ENCODE results near the gene PRPF6.

PRPF6 gene

DNA sequence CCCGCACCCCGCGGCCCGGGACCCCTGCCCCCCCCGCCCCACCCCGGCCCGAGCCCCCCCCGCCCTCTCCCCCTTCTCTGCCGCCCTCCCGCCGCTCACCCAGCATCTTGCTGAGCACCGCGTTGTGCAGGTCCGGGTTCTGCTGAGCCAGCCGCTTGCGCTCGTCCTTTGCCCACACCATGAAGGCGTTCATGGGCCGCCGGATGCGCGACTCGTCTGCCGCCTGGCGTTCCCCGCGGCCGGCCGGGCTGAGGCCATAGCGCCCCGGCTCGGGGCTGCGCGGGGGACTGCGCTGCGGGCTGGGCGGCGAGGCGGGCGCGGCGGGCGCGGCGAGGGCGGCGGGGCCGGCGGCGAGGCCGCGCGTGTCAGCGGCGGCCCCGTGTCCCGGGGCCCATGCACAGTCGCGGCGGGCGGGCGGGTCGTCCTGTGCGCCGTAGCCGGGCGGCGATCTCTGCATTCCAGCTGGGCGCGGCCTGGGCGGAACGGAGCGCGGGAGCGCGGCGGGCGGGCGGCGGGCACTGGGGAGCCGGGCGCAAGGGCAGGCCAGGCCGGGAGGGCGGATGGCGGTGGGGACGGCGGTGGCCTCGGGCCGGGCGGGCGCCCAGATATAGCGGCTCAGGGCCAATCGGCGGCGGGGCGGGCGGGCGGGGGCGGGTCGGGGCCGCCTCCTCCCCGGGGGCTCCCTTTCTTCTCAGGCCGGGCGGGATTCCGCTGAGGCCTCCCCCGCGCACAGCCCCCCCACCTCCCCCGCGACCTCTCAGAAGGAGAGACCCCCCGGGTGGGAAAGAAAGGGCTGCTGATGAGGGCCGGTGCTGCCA, 68.3 kb downstream of the PRPF6 start, which contains the start of gene SOX18:
Gene SOX18, minus strand, starts transcription at position 580 of the 818 bp plus-strand sequence. Its CDS starts 123 bp downstream, at position 457.
- DNase-seq (ENCODE audit: low spot score) = no peak

DNA sequence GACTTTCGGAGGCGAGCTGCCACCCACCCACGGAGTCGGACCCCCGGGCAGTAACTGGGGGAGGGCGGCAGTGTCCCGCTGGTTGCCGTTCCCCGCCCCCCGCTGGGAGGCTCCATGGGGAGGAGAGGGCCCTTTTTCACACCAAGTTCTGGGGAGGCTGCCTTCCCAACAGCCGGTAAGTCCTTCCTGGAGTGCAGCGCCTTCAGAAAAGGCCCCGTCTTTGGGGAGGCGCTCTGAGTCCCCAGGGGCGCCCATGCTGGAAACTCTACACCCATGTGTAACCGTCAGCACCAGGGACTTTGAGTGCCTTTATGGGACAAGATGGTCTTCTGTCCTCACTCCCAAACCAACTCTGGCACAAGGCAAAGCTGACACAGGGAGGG, 68.9 kb downstream of the PRPF6 start:
- no peak for DNase-seq (ENCODE audit: low spot score)

DNA sequence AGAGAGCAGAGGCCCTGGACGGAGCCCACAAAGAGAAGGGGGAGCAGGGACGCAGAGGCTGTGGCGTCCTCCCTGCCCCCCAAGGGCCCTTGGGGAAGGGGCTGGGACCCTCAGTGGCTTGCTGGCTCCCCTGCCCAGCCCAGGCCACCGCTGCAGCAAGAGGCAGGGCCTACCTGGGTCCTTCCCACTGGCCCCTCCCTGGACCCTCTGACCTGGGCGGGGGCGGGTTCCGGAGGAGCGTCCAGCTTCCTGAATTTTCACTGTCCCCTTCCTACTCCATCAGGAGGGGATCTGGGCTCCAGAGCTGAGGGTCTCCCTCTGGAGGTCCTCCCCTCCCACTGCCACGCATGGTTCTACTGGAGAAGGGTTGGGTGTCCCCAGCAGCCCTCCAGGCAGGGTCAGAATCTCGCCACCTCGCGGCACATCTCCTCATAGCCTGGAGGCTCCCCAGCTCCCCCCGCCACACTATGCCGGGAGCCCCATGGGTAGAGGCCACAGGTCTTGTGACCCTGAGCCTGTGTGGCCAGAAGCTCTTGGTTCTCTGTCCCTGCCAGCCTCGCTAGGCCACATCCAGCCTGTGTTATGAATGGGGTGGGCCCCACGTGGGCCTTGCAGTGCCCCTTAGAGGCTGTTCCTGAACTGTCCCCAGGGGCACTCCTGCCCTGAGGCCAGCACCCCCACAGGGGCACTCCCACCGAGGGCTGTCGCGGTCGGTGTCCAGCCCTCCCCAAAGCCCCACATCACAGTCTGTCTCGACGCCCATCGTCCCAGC, 69.5 kb downstream of the PRPF6 start:
- DNase-seq (ENCODE audit: low spot score) = no peak

DNA sequence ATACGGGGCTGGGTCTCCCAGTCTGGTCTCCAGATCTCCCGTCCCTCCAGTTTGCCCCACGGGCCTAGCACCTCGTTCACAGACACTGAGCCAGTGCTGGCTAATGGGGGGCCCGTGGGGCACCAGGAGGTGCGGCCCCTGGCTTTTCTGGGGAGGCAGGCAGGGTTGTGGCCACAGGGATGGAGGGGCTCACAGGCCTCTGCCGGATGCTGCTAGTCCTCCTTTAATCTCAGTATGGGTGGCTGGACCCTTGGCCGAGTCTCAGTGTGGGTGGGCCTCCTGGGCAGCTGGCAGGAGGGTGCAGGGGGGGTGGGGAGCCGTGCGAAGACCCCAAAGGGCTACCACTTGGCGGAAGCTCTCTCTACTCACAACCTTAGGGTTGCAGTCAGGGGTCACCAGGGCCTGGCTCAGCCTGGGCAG, 70.1 kb downstream of the PRPF6 start:
- no peak for DNase-seq (ENCODE audit: low spot score)

DNA sequence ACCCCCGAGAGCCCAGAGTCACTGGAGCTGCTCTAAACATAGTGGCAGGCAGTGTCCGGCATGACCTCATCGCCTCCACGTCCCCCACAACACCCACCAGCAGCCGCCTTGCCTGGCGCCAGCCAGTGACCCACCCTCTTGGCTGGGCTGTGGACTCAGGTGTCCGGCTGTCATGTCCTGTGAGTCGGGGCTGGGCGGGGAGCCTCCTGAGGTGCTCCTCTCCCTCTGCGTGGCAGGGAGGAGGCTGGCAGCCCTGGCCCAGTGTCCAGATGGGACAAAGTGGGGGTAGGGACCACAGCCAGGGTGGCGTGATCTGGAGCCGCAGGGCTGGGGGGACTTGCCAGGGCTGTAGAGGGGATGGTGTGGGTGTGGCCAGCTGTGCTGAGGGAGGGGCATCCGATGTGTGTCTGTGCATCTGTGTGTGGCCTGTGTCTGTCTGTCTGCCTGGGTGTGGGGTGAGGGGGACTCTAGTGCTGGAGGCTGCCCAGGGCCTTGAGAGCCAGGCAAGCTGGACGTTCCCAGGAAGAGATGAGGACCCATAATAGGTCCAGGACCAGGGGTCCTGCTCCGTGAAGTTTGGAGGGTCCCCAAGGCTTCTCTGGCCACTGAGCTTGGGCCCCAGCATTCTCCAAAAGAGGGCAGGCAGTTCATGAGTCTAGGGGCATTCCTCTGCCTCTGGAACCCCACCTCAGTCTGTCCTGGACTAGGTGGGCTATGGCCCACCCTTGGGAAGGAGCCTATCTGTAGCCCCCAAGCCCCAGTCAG, 70.8 kb downstream of the PRPF6 start:
- DNase-seq (ENCODE audit: low spot score) = no peak

DNA sequence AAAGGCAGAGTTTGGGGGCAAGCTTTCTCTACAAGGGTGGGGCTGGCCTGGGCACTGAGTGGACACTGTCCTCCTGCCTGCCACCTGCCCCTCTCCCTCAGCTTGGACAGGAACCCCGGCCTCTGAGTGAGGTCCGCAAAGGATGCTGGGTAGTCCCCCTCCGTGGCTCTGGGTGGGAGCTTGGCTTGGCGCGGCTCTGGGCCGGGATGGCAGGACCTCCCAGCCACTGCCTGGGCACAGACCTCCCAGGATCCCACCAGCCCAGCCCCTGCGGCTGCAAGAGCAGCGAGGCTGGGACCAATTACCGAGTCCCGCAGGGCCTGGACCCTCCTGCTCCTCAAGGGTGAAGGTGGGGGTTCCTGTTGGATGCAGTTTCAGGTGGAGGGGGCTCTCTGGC, 71.4 kb downstream of the PRPF6 start:
- DNase-seq (ENCODE audit: low spot score) = no peak

DNA sequence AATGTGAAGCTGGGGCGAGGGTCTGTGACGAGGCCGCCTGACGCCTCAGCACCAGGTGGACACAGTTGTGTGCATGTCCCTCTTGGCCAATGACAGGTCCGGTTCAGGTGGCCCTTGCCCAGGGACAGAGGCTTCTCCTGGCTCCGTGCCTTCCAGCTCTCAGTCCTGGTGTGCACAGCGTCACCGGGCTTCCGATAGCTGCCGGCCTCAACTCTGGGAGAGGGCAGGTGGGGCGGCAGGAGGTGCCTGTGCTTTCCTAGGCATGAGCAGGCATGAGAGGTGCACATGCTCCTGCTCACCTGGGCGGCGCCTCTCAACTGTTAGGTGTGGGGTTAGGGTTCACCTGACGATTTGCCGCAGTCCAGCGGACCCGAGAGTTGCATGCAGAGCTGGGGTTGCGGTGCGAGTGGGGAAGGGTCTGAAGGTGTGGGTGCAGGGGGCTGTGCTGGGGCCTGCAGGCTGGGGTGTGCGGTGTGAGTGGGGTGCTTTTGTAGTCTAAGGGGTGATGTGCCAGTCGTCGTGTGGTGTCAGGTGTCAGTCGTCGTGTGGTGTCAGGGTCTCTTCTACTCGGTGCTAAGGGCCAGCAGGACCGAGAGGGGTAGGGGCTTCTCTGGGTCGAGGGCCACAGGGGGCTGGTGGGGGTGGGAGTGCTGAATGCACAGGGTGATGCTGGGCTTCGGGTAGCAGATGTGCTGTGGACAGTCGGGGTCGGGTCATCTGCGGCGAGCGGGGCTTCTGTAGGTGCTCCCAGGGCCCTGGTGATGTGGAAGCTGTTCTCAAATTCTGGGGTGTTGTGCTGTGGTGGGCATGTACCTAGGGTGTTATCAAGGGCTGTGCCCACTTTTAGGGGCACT, 72.3 kb downstream of the PRPF6 start:
- DNase-seq (ENCODE audit: low spot score) = no peak

DNA sequence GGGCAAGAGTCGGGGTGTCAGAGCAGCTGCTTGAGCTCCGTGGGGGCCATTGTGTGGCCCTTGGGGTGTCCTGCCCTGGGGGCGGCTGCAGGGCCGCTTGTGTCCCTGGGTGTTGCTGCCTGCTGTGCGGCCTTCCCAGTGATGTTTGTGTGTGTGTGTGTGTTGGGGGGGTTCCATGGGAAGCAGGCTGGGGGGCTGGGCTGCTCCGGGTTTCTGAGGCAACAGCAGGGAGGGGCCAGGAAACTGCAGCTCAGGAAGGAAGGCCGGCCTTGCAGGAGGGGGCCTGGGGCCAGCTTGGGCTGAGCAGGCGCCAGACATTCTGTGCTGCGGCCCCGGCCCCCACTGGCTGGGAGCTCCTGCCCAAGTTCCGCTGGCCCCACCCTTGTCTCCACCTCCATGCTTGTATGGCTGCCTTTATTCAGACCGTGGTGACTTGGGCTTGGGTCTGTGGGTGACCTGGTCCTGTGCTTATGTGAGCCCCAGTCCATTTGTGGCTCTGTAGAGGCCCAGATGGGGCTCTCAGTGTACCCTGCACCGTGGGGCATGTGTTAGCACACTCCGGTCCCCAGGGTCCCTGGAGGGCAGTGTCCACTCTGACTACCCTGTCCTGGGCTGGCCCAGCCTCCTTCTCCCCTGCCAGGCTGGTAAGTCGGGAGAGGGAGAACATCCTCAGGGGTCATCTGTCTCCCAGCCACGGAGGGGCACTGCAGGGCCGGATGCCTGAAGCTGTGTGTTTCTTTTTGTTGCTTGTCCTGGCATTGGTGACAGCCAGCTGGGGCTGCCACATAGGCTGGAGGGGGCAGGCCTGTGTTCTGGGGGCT, 73.1 kb downstream of the PRPF6 start:
- no peak for DNase-seq (ENCODE audit: low spot score)

DNA sequence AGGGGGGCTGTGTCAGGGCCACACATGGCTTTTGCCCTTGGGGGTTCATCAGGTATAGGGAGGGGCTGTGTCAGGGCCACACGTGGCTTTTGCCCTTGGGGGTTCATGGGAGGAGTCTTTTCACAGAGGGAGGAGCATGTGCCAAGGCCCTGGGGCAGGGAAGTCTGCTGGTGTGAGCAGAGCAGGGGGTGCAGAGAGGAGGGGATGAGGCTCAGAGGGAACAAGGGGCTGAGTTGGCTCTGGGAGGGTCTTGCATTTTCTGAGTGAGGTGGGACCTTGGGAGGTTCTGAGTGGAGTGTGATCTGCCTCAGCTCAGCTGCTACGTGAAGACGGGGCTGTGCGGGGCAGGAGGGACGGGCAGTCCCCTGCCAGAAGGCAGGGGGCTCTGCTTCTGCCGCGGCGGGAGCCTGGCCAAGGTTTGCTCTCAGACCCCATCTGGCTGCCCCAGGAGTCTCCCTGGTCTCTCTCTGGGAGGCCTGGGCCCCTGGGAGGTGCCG, 74.5 kb downstream of the PRPF6 start:
- no peak for DNase-seq (ENCODE audit: low spot score)

DNA sequence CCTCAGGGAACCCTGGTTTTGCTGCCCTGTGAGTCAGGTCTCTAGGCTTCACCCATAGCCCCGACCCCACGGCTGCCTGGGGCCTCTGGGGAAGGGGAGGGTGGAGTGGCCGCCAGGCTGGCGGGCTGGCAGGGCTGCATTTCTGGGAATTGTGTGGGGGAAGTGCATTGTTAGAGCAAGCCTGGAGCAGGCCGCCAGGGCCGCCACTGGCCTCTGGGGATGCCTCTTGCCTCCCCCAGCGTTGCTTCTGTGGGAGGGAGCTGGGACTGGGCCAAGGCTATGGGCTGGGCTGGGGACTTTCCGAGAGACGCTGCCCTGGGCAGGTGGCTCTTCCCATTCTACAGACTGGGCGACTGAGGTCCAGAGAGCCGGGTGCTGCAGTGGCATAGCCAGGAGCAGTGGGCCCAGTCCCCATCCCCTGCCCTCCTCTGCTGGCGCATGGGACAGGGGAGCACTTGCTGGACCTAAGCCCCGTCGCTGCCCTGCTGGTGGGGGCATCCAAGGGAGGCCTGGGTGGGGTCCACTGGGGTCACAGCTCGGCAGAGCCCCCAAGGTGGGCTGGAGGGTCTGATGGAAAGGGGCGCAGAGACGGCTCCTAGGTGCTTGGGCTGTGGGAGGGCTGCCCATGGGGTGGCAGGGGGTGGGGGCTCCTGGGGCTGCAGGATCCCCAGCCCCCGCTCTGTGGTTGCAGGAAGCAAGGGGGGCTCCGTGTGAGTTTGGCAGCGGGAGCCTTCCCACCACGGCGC, 75.1 kb downstream of the PRPF6 start:
- DNase-seq (ENCODE audit: low spot score) = no peak

DNA sequence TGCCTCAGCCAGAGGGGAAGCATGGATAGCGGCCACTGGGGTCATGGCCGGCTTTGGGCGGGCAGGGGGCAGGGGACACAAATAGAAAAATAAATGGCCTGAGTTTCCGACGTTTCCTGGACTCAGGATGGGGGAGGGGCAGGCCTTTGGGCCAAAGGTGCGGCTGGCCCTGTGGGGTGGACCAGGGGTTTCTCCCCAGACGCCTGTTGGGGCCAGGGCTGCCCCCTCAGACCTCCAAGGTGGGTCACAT, 75.6 kb downstream of the PRPF6 start:
- no peak for DNase-seq (ENCODE audit: low spot score)

DNA sequence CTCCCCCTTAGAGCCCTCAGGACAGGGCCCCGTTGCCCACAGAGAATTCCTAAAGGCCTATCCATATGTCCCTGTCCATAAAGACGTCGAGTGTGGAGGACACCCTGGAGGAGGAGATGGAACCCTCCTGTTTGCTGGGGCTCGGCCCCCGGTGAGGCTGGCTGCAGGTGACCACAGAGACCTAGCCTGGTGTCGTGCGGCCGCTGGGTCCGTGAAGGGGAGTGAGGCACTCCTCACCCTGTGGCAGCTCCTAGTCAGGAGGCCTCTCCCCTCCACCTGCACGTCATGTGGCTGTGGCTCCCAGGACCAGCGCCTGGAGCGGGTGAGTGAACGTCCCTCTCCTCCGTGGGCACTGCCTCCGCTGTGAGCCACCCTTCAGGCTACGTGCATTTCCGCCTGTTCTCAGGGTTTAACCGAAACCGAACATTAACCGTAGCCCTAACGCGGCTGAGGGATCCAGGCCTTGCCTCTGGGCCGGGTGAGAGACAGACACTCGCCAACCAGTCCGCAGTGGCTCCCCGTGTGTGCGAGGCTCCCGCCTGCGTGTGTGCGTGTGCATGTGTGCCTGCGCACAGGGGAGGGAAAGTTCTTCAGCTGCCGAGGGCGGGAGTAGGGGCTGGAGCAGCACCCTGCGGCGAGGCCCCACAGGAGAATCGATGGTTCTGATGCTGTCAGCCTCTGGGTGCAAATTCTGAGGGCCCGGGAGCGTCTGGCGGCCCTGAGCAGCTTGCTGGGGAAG, 76.1 kb downstream of the PRPF6 start:
- DNase-seq (ENCODE audit: low spot score) = no peak

DNA sequence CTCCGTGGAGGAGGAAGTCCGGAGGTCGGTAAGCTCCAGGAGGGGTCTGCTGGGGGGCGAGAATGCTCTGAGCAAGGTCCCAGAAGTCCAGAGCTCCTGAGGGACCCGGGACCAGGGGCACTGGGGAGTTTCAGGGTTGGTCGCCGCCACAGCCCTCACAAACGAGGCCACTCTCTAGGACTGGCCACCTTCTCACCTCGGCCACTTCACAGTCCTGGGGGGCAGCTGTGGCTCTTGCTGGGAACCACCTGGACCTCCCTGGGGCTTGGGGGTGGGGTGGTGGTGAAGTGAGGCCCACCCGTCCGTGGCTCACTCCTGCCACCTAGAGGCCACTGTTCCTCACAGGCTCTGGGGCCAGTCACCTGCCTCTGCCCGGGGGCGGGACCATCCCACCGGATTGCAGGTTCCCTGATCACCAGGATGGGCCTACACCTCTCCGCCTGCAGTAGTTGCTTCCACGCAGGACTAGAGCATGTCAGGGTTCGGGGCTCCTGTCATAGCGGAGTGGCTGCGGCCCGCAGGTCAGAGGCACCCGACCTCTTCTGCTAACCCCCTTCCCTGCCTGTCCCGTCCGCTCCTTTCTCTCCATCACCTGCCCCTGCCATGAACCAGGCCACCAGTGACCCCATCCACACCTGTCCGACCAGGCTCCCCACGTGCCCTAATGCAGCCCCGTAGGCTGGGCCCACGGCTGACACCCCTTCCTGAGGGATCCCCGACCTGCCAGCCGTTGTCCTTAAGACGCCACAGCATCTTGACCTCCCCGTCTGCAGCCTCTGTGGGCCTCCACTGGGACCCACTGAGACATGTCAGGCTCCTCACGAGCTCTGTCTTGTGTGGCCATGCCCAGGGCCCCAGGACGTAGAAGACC, 76.9 kb downstream of the PRPF6 start:
- DNase-seq (ENCODE audit: low spot score) = peak; percentile 79

DNA sequence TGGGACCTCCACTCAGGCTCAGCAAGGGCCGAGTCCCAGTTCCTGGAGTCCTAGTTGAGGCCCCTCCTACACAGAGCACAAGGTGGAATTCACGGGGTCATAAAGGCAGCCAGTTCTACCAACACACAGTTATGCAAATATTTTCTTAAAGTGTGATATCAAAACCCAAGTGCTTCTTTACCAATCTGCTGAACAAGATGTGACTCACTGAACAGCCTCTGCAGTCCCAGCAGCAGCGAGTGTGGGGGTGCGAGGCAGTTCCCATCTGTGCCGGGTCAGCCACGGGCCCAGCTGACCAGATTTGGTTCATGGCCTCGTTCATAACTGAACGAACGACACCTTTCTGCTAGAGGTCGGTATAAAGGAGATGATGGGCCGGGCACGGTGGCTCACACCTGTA, 77.6 kb downstream of the PRPF6 start:
- no peak for DNase-seq (ENCODE audit: low spot score)

DNA sequence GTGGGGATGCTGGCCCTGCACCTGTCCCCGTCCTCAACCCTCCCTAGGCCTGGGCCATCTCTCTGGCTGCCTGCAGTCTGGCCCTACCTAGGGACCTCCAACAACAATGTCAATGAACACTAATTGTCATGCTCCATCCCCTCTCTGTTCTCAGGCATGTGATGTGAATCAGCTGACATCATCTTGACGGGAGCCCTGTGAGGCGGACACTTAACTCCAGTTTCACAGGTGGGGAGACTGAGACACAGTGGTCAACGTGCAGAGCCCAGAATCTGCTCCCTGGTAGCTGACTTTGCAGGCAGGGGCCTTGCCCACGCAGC, 81.3 kb downstream of the PRPF6 start:
- DNase-seq (ENCODE audit: low spot score) = no peak

DNA sequence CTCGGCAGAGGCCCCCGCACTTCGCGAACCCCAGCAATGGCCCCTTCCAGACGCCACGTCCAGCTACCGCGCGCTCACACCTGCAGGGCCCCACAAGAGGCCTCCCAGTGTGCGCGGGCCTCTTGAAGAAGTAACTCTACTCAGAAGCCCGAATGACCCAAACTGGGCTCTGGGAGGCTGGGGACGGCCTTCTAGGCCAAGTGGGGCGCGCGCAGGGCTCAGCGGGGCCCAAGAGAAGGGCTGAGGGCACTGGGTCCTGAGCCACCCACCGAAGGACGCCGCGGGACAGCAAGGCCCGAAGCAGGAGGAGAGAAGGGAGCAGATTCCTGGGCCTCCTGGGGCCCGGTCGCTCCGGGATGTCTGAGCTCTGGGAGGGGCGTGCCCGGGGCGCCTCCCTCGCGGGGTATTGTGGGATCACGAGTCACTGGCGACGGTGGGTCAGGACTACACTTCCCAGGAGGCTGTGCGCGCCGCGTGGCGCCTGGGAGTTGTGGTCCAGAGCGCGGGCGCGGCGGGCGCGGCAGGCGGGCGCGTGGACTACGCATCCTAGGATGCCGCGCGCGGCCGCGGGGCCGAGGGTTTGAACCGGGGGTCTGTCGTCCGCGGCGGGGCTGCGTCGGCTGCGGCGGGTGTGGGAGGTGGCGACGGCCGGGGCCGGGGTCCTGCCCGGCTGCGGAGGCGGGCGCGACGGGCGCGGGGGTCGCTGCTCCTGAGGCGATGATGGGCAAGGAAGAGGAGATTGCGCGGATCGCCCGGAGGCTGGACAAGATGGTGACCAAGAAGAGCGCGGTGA, 81.9 kb downstream of the PRPF6 start, which contains the start of gene TCEA2:
Gene TCEA2, plus strand, starts transcription at position 603 of the 793 bp plus-strand sequence. Its CDS starts 115 bp downstream, at position 718.
- DNase-seq (ENCODE audit: low spot score) = peak; percentile 94

DNA sequence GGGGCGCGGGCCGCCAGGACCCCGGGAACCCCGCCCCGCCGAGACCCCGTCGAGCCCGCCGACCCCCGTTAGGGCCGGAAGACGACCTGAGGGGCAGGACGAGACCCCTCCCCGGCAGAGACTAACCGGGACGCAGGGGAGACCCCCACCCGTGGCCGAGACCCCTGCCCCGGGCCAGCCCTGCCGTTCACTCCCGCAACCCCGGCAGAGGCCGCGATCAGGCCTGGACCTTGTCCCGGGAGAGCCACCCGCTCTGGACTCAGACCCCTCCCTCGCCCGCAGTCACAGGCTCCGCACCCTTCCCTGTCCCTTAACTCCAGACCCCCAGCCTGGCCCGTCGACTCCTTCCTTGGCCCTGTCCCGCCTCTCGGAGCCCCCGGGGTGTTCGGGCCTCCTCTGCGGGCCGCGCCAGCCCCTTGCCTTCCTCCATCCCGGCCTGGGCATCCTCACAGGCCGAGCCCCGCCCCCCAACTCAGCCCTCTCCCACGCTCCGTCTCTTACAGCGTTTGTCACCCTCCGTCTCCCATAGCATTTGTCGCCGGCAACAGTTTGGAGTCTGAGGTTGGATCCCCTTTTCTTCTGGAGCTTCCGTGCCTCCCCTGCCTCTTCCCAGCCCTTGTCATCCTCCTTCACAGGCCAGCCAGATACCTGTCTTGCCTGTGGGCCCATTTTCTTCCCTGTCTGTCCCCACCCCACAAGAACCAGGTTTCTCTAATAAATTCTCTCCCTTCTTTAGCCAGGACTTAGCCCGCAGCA, 82.6 kb downstream of the PRPF6 start:
- DNase-seq (ENCODE audit: low spot score) = no peak

Data from CD4-positive, alpha-beta T cell treated with Interleukin-2 at 100 ng/mL for 4 hours (primary cell).